ENCODE results near the gene ALDH16A1.

DNA sequence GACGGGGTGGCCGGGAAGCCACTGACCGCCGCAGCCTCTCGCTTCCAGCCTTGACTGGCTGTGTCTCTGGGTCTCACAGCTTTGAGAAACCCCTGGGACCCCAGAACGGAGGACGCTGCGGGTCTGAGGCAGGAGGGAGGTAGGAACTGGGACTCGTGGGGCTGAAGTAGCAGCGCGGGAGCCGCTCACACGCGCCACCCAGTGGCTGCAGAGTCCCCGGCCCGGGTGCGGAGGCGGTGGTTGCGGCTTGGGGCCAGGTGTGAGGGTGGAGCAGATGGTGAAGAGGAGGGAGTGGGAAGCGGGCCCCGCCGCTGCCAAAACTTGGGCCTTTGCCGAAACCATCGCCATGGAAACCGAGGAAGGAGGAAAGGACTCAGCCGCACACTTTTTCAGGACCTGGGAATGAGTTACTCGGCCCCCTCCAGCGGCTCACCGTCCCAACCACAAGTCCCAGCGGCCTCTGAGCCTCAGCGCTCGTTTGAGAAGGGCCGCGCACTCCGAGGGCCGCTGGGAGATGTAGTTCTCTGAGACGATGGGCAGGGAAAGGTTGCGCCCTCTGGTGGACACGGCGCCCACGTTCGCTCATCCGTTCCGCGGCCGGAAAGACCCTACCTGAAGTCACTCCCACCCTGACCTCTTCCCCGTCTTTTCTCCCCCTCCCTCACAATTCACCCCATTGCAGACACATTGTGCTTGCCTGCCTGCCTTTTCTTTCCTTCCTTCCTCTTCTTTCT, 9.5 kb upstream of the ALDH16A1 start:
- TF ChIP-seq TCF12 (IDR thresholded peaks at IDR 0.05; ENCODE audit: low read depth, low read length): 0 out of 2 replicates have a peak, but pooled peaks have one; percentile 21
- 0 out of 2 replicates have a peak, but pooled peaks have one; percentile 46 for TF ChIP-seq SP1 (IDR thresholded peaks at IDR 0.05; ENCODE audit: low read depth, low read length)
- TF ChIP-seq, protein P1, sequence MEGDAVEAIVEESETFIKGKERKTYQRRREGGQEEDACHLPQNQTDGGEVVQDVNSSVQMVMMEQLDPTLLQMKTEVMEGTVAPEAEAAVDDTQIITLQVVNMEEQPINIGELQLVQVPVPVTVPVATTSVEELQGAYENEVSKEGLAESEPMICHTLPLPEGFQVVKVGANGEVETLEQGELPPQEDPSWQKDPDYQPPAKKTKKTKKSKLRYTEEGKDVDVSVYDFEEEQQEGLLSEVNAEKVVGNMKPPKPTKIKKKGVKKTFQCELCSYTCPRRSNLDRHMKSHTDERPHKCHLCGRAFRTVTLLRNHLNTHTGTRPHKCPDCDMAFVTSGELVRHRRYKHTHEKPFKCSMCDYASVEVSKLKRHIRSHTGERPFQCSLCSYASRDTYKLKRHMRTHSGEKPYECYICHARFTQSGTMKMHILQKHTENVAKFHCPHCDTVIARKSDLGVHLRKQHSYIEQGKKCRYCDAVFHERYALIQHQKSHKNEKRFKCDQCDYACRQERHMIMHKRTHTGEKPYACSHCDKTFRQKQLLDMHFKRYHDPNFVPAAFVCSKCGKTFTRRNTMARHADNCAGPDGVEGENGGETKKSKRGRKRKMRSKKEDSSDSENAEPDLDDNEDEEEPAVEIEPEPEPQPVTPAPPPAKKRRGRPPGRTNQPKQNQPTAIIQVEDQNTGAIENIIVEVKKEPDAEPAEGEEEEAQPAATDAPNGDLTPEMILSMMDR (IDR thresholded peaks at IDR 0.05; ENCODE audit: control extremely low read depth in 1 of 3, insufficient read depth in 1 of 3, low read depth in 1 of 3, low read length in 3 of 3): peak; percentile 87 to 98 (median 89)
- TF ChIP-seq, protein P2, sequence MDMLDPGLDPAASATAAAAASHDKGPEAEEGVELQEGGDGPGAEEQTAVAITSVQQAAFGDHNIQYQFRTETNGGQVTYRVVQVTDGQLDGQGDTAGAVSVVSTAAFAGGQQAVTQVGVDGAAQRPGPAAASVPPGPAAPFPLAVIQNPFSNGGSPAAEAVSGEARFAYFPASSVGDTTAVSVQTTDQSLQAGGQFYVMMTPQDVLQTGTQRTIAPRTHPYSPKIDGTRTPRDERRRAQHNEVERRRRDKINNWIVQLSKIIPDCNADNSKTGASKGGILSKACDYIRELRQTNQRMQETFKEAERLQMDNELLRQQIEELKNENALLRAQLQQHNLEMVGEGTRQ (IDR thresholded peaks at IDR 0.05; ENCODE audit: low read length): no peak
- no peak; a peak in 2 of 3 replicates for TF ChIP-seq POLR2A (IDR thresholded peaks at IDR 0.05; ENCODE audit: control extremely low read depth in 1 of 2, low read depth in 2 of 2, low read length in 2 of 2)
- peak; percentile 39 to 55; a peak in 3 of 4 replicates for TF ChIP-seq SIN3A (conservative IDR thresholded peaks at IDR 0.05 in 1 of 2, IDR thresholded peaks at IDR 0.05 in 1 of 2; ENCODE audit: low read depth in 1 of 2, low read length in 2 of 2)
- TF ChIP-seq TAF1 (IDR thresholded peaks at IDR 0.05; ENCODE audit: low read depth, low read length): peak; percentile 49; the same call in 1 of the 2 replicates
- TF ChIP-seq CEBPB (IDR thresholded peaks at IDR 0.05; ENCODE audit: low read depth, low read length): no peak
- TF ChIP-seq POLR2AphosphoS5 (IDR thresholded peaks at IDR 0.05; ENCODE audit: low read depth, low read length): no peak; the same call in 1 of the 2 replicates
- no peak; the same call in 1 of the 2 replicates for TF ChIP-seq RBBP5 (IDR thresholded peaks at IDR 0.05; ENCODE audit: borderline replicate concordance, low read depth, low read length)
- no peak for TF ChIP-seq GABPA (IDR thresholded peaks at IDR 0.05; ENCODE audit: borderline replicate concordance, insufficient read depth, low read length)
- peak; percentile 7; the same call in 1 of the 2 replicates for TF ChIP-seq TEAD4 (IDR thresholded peaks at IDR 0.05; ENCODE audit: low read depth, low read length)
- peak; percentile 72 to 76 for TF ChIP-seq RAD21 (IDR thresholded peaks at IDR 0.05 in 1 of 2, conservative IDR thresholded peaks at IDR 0.05 in 1 of 2; ENCODE audit: low read depth in 2 of 2, low read length in 2 of 2)

Measured in H1 (cell line).